RWPE2 (cell line): Measurements from ENCODE around the gene ZSCAN10.

ENCODE experiments used
- ATAC-seq: fragments of 200-7000 bp; cut with Tn5 transposase; 3 replicates; pipeline ENCODE4 v1.9.1; 2021; ENCODE audit warnings: low read depth
- DNase-seq: peaks from one replicate; pipeline ENCODE4 v3.0.0-alpha.2; 2020; ENCODE audit warnings: low spot score
- H3K27ac ChIP-seq: fragments of 450-650 bp; 2 replicates; pipeline ENCODE4 v1.5.1; 2017; ENCODE audit warnings: mild to moderate bottlenecking; ENCODE audit not compliant: poor library complexity, severe bottlenecking
- H3K27me3 ChIP-seq: fragments of 250-450 bp; sonication (Bioruptor Pico); 2 replicates; pipeline ENCODE4 v1.5.1; 2021; ENCODE audit warnings: mild to moderate bottlenecking, moderate library complexity; ENCODE audit not compliant: insufficient read depth, poor library complexity, severe bottlenecking
- H3K36me3 ChIP-seq: fragments of 250-450 bp; sonication (Bioruptor Pico); 2 replicates; pipeline ENCODE4 v1.5.1; 2020; ENCODE audit warnings: low read depth, mild to moderate bottlenecking, moderate library complexity
- H3K4me1 ChIP-seq: fragments of 250-450 bp; sonication (Bioruptor Pico); 2 replicates; pipeline ENCODE4 v1.5.1; 2021; ENCODE audit warnings: mild to moderate bottlenecking, moderate library complexity; ENCODE audit not compliant: insufficient read depth, poor library complexity, severe bottlenecking
- H3K4me3 ChIP-seq: fragments of 250-450 bp; sonication (Bioruptor Pico); 2 replicates; pipeline ENCODE4 v1.5.1; 2021; ENCODE audit warnings: mild to moderate bottlenecking, moderate library complexity; ENCODE audit not compliant: severe bottlenecking
- H3K9me3 ChIP-seq: fragments of 250-450 bp; sonication (Bioruptor Pico); 2 replicates; pipeline ENCODE4 v1.5.1; 2021; ENCODE audit warnings: mild to moderate bottlenecking, moderate library complexity; ENCODE audit not compliant: severe bottlenecking
- CTCF ChIP-seq: fragments of 450-650 bp; IDR thresholded peaks from one replicate; pipeline ENCODE4 v1.5.1; 2017; ENCODE audit warnings: mild to moderate bottlenecking, moderate library complexity; ENCODE audit not compliant: poor library complexity, severe bottlenecking

The ZSCAN10 gene

GRCh38 chr16:3112058-3112880 lies 13.2 kb upstream of the ZSCAN10 start, which contains the start of gene ZNF205:
Gene ZNF205, plus strand, starts transcription at chr16:3112586. Its CDS starts 845 bp downstream, at chr16:3113431.
- Histone ChIP-seq H3K27me3 (no peaks in the 10 kb centered on the region), H3K4me3 (peak within 1 kb of the TSS; percentile 87), H3K4me1 (peaks cover 5% of the 10 kb centered on the region), H3K36me3 (peaks cover 29% of the 10 kb centered on the region), H3K9me3 (no peaks in the 10 kb centered on the region), H3K27ac (peak within 1 kb of the TSS; percentile 19)
- TF ChIP-seq CTCF = no peak
- no peak for DNase-seq
- ATAC-seq = peak; percentile 97

GRCh38 chr16:3106205-3106928 lies 7.3 kb upstream of the ZSCAN10 start:
- ATAC-seq (peak; percentile 95), DNase-seq (peak; percentile 92)
- H3K9me3 ChIP-seq = no peaks in the 10 kb centered on the region
- H3K4me1 ChIP-seq = peaks cover 4% of the 10 kb centered on the region
- peak overlapping the region; percentile 49 for H3K4me3 ChIP-seq
- no peaks in the 10 kb centered on the region for H3K36me3 ChIP-seq
- no peak for TF ChIP-seq CTCF
- peak overlapping the region; percentile 33 for H3K27ac ChIP-seq
- H3K27me3 ChIP-seq = no peaks in the 10 kb centered on the region

GRCh38 chr16:3101841-3102470 lies 2.9 kb upstream of the ZSCAN10 start:
- Histone ChIP-seq H3K27me3 (no peaks in the 10 kb centered on the region), H3K36me3 (no peaks in the 10 kb centered on the region), H3K4me1 (peaks cover 6% of the 10 kb centered on the region), H3K27ac (no peak overlapping the region), H3K4me3 (no peak overlapping the region), H3K9me3 (no peaks in the 10 kb centered on the region)
- ATAC-seq (no peak), DNase-seq (no peak)
- TF ChIP-seq CTCF = no peak

GRCh38 chr16:3101018-3101840 lies 2.1 kb upstream of the ZSCAN10 start:
- no peaks in the 10 kb centered on the region for H3K36me3 ChIP-seq
- no peaks in the 10 kb centered on the region for H3K9me3 ChIP-seq
- DNase-seq (no peak), ATAC-seq (no peak)
- peaks cover 6% of the 10 kb centered on the region for H3K4me1 ChIP-seq
- no peaks in the 10 kb centered on the region for H3K27me3 ChIP-seq
- no peak overlapping the region for H3K4me3 ChIP-seq
- TF ChIP-seq CTCF = peak; percentile 60
- H3K27ac ChIP-seq = no peak overlapping the region
